ENCODE measurements around the gene NPPB. TPM values are rescaled to one million over a fixed set of nuclear protein-coding genes. Genes with fewer than 3 reads are reported as not detected.

NPPB gene
- total RNA-seq, 1 donor: 4.7 TPM

DNA sequence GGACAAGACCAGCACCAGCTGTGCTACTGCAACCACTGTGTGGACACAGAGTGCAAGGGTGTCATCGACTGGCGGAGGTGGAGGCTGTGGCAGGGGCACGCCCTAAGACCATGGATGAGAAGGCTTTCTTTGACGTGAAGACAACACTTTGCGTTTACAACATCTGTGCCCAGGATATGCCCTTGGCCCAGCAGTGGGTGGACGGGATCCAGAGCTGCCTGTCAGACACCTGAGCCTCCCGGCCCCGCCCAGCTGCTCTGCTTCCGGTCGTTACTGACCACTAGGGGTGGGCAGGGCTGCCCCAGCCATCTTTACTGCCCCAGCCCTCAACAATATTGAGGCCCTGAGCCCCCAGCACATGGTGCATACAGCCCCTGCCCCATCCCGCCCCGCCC is 21.4 kb upstream of the NPPB start:
- DNase-seq (ENCODE audit: low read depth): no peak
- H3K4me3 ChIP-seq (ENCODE audit: low read depth, low read length): no peak overlapping the region
- TF ChIP-seq, protein P1, sequence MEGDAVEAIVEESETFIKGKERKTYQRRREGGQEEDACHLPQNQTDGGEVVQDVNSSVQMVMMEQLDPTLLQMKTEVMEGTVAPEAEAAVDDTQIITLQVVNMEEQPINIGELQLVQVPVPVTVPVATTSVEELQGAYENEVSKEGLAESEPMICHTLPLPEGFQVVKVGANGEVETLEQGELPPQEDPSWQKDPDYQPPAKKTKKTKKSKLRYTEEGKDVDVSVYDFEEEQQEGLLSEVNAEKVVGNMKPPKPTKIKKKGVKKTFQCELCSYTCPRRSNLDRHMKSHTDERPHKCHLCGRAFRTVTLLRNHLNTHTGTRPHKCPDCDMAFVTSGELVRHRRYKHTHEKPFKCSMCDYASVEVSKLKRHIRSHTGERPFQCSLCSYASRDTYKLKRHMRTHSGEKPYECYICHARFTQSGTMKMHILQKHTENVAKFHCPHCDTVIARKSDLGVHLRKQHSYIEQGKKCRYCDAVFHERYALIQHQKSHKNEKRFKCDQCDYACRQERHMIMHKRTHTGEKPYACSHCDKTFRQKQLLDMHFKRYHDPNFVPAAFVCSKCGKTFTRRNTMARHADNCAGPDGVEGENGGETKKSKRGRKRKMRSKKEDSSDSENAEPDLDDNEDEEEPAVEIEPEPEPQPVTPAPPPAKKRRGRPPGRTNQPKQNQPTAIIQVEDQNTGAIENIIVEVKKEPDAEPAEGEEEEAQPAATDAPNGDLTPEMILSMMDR (IDR thresholded peaks at IDR 0.05; ENCODE audit: insufficient read depth, low read depth, low read length): no peak

DNA sequence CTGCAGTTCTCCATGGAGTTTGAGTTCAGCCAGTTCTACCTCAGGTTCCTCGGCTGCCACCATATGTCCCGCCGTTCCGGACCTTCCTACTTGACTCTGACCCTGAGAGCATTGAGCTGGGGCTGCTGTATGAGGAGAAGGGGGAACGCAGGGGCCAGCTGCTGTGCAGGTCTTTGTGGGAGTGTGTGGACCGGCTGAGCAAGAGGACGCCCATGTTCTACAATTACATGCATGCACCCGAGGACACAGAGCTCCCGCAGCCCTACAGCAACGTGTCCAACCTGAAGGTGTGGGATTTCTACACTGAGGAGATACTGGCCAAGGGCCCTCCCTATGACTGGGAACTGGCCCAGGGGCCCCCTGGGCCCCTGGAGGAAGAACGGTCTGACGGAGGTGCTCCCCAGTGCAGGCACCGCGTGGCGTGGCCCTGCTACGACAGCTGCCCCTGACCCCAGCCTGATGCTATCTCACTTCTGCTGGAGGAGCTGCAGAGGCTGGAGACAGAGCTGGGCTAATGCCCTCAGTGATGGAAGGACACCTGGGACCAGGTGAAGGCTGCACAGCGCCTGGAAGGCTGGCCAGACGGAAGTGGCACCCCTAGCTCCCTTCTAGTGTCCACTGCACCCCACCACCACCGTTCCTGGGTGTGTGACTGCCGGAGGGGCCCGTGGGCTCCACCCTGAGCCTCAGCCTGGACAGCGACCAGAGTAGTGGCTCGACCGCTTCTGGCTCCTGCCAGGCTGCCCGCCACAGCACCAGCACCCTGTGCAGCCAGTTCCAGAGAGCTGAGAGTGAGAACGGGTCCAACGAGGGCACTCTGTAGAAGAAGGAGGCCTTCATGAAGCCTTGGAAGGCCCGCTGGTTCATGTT is 20.8 kb upstream of the NPPB start:
- TF ChIP-seq, protein P1 (IDR thresholded peaks at IDR 0.05; ENCODE audit: insufficient read depth, low read depth, low read length): no peak
- no peak overlapping the region for H3K4me3 ChIP-seq (ENCODE audit: low read depth, low read length)
- DNase-seq (ENCODE audit: low read depth): no peak

DNA sequence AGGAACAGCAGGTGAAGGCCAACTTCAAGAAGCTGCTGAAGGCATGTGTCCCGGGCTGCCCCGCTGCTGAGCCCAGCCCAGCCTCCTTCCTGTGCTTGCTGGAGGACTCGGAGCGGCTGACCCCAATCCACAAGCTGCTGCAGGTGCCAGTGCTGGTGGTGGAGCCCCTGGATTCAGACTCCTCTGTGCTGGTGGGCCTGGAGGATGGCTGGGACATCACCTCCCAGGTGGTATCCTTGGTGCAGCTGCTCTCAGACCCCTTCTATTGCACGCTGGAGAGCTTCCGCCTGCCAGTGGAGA is 20.1 kb upstream of the NPPB start:
- no peak overlapping the region for H3K4me3 ChIP-seq (ENCODE audit: low read depth, low read length)
- no peak for DNase-seq (ENCODE audit: low read depth)
- TF ChIP-seq, protein P1 (IDR thresholded peaks at IDR 0.05; ENCODE audit: insufficient read depth, low read depth, low read length): no peak

DNA sequence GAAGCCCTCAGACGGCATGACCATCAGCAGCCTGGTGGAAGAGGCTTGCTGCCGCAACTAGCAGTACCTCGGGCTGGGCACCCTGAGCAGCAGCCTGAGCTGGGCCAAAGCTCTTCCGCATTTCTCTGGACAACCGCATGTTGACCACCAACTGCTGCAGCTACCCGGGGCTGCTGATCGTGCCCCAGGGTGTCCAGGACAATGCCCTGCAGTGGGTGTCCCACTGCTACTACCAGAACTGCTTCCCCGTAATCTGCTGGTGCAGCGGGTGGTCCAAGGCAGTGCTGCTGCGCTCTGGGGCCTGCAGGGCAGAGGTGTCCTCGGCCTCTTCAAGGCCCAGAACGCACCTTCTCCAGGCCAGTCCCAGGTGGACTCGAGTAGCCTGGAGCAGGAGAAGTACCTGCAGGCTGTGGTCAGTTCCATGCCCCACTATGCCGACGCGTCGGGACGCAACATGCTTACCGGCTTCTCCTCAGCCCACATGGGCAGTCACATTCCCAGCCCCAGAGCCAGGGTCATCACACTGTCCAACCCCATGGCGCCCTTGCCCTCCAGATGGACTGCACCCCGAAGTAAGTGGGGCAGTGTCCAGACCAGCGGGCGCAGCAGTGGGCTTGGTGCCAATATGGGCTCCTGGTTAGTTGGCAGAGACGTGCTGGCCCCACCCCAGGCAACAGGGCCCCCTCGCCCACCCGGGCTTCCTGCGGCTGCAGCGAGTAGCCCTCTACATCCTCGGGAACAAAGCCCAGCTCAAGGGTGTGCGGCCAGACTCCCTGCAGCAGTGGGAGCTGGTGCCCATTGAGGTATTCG is 19.5 kb upstream of the NPPB start:
- no peak overlapping the region for H3K4me3 ChIP-seq (ENCODE audit: low read depth, low read length)
- DNase-seq (ENCODE audit: low read depth): no peak
- TF ChIP-seq, protein P1 (IDR thresholded peaks at IDR 0.05; ENCODE audit: insufficient read depth, low read depth, low read length): no peak

DNA sequence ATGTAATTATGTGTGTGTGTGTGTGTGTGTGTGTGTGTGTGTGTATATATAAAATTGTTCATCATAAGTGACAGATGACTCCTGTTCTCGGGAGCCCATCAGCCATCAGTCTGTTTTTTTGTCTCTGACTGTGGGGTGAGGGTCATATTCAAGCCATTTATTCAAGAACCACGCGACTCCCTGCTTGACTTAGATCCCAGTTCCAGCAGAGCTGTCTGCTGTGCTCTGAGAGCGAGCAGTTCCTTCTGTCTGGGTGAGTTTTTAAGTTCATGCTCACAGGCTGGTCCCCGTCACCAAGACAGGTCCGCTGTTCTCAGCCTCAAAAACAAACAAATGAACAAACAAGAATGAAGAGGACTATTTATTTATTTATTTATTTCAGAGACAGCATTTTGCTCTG is 18.3 kb upstream of the NPPB start:
- TF ChIP-seq, protein P1 (IDR thresholded peaks at IDR 0.05; ENCODE audit: insufficient read depth, low read depth, low read length): no peak
- H3K4me3 ChIP-seq (ENCODE audit: low read depth, low read length): no peak overlapping the region
- no peak for DNase-seq (ENCODE audit: low read depth)

DNA sequence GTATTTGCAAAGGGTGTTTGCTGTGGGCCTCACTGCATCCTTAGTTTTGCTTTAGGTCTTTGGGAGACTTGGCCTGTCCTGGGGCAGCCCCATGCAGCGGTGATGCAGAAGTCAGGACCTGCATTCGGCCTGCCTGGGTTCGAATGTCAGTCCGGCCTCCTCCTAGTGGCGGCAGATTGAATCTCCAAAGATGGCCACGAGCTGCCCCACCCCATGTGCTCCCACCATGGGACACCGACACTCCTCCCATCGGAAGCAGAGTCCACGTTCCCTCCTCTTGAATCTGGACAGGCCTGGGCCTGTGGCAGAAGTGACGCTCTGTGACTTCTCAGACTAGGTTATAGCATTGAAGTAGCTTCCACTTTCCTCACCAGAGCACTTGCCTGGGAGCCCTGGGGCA is 16.3 kb upstream of the NPPB start:
- H3K4me3 ChIP-seq (ENCODE audit: low read depth, low read length): no peak overlapping the region
- DNase-seq (ENCODE audit: low read depth): no peak
- TF ChIP-seq, protein P1 (IDR thresholded peaks at IDR 0.05; ENCODE audit: insufficient read depth, low read depth, low read length): no peak

Data from fibroblast of villous mesenchyme (primary cell).